GM11168 (cell line): ENCODE data around the gene MYOF.
"Not testable (repeated sequence)": the region's sequence is repeated elsewhere in the genome, so short reads cannot be mapped to it uniquely, and the experiment has no call there.

ENCODE experiments used
- in situ Hi-C: fragments of 300-500 bp; cut with MboI; formaldehyde crosslinking; loops from one replicate; pipeline ENCODE4 v1.12.0; 2022; ENCODE audit warnings: low sequenced_read_pairs; ENCODE audit not compliant: unreplicated experiment

The MYOF gene

DNA sequence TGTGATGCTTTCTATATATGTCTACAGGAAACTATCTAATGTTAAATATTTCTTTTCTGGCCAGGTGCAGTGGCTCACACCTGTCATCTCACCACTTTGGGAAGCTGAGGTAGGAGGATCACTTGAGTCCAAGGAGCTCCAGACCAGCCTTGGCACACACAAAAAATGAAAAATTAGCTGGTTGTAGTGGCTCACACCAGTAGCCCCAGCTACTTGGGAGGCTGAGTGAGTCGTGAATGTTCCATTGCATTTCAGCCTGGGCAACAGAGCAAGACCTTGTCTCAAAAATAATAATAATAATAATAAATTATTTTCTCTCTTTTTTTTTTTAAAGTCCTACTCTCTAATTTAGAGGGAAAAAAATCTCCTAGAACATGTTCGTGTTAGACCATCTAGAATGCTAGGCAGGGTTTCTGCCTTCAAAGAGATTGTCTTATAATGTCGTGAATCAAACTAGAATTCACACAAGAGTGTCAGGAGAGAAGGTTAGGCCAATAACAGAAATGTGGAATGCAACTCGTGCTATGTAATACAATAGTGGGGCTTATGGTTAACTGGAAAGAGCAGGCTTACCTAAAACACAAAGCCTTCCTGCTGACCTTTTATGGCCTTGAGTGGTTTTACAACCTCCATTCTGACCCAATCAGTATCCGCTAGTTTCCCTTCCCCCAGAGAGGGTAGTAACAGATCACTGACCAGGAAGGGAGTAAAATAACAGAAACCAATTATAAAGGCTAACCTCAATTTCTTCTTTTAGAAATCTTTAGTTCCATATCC is 46.3 kb downstream of the MYOF start:
- in situ Hi-C loops, result no loop called here

DNA sequence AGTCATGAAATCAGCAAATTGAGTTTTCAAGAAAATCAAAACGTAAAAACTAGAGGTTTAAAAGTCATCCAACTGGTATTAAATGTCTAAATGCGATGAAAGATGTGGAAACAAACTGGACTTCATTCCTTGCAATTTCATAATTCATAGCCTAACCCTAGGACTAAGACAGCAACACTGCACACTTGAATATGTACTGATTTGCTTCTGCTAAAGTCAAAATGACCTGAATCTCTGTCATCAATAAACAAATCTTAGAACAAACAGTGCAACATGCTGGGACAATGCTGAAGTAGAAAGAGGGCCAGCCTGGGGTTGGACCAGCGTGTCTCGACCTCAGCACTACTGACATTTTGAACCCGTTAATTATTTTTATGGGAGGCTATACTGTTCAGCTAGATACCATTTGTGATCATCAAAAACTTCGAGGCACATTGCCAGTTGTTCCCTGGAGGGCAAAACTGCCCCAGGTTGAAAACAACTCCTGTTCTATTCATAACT is 47.1 kb downstream of the MYOF start:
- in situ Hi-C loops, result no loop called here

DNA sequence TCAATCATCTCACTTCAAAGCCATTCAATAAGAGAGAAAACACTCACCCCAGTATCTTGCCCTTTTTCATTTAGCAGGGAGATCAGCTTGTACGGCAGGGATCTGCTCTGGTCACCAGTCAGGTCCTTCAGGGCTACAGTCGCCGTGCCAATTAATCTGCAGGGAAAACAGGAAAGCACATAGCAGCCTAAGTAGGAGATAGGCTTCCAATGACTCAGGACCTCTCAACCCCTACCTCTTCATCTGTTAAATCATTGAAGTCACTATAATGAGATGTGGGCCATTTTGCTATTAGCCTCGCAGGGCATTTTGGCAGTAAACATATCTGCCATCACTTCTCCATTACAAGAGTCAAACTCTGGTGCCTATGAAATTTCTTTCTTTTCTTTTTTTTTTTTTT is 50.8 kb downstream of the MYOF start:
- in situ Hi-C loops, result no loop called here

DNA sequence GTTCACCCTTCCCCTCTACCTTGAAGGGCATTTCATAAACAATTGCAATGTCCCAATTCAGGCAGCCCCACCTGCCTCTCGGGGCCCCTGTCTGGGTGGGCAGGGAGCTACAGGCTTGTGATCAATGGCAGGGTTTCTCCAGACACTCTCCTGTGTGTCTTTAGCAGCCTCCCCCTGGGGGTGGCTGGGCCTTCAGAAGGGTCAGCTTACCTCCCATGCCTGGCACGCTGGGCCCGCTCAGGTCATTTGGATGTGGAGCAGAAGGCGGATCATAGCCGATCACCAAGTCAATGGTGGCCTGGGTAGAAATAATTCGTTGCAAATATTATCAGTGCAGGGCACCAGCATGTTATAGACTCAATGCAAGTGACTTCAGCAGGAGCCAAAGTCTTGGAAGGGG is 56.3 kb downstream of the MYOF start:
- in situ Hi-C loops, result no loop called here

DNA sequence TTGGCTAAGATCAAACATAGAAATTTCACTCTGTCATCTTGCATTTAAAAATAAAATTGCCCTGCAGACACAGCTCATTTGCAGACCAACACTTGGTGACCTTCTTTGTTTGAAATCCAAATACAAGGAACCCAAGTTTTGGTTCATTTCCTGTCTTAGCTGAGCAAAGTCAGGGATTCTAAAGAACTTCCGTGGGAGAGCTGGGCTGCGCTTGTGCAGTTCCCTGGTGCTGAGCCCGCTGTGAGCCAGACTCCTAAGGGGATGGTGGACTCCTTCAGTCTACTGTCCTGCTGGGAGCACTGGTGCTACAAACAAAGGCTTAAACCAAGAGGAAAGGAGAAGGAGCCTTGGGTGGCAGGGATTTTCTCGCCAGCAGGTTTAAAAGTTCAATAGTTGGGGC is 60.0 kb downstream of the MYOF start:
- in situ Hi-C loops, result no loop called here

DNA sequence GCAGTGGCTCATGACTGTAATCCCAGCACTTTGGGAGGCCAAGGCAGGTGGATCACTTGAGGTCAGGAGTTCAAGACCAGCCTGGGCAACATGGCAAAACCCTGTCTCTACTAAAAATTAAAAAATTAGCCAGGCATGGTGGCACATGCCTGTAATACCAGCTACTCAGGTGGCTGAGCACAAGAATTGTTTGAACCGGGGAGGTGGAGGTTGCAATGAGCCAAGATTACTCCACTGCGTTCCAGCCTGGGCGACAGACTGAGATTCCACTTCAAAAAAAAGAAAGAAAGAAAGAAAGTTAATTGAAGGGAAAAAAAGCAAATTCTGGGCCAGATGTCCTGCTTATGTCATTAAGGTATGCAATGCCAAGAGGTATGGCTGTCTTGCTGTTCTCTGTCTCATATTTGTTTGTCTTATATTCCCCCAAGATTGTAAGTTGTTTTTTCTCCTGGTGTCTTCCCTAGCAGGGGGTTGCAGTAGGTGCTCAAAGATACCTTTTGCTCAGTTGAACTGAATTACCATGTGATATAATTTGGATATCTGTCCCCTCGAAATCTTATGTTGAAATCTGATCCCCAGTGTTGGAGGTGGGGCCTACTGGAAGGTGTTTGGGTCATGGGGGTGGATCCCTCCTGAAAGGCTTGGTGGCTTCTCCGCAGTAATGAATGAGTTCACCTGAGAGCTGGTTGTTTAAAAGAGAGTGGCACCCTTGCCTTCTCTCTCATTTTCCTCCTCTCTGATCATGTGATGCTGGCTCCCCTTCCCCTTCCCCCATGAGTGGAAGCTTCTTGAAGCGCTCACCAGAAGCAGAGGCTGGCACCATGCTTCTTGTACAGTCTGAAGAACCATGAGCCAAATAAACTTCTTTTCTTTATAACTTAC is 60.9 kb downstream of the MYOF start:
- in situ Hi-C loops, result no loop called here

DNA sequence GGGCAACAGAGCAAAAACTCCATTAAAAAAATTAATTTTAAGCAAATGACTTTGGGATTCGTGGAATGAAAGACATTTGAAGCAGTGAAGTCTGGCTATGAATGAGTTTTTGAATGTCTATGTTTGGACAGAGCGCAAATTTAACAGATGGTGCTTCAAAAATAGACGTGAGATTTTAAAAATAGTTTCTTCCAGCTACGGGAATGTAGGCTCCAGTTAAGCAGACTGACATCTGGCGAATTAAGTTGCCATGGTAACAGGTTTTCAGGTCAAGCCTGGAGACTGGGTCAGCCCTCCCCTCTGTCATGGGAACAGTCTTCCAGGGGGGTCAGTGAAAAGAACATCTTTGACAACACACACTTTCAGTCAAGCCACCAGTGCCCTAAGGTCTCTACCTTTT is 62.0 kb downstream of the MYOF start:
- in situ Hi-C loops, result no loop called here

DNA sequence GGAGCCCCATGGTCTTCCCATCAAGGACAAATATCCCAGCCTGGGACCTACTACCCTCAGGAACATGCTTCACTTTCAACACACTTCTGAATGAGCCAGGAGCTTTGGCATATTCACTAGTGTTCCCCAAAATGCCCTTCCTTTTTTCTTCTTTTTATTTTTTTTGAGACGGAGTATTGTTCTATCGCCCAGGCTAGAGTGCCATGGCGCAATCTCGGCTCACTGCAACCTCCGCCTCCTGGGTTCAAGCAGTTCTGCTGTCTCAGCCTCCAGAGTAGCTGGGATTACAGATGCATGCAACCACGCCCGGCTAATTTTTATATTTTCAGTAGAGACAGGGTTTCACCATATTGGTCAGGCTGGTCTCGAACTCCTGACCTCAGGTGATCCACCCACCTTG is 63.1 kb downstream of the MYOF start:
- in situ Hi-C loops, result not testable (repeated sequence)

DNA sequence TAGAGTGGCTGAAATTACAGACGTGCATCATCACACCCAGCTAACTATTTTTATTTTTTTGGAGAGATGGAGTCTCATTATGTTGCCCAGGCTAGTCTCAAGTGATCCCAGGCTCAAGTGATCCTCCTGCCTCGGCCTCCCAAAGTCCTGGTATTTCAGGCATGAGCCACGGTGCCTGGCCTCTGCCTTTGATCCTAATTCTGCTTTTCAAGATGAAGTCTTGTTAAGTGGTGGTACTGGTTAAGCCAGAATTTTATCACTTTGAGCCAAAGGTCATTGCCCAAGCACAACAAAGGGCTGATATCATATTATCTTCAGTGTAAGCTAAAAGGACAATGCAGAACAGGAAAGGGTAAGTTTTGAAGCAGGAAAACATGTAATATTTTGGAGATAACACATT is 64.2 kb downstream of the MYOF start:
- in situ Hi-C loops, result no loop called here

DNA sequence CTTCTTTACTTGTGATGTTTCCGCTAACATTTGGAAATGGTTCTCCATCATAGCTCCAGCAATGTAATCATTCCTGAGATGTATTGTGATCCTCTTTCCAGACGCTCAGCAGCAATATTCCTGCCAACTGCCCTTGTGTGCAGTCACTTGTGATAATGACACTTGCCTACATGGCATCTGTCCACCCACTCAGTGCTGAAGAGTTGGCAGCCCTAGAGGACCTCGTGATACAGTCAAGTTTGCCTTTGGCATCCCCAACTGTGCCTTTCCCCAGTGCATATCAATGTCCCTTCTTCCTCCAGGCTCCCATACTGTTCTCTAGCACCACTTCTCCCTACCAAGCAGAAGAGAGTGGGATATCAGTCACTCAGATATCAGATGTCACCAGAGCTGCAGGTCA is 64.9 kb downstream of the MYOF start:
- in situ Hi-C loops, result no loop called here

DNA sequence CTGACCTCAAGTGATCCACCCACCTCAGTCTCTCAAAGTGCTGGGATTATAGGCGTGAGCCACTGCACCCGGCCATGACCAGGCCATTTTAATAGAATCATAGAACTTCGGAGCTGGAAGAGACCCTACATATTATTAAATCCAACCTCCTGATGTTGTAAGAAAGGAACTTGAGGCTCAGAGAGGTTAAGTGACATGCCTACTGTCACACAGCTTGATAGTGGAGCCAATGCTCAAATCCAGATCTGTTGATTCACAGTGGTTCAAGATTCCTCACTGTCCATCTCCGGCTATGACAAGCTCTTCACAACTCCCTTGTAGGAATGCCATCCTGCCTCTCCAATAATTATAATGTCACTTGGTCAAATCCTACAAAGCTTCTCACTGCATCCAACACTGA is 65.3 kb downstream of the MYOF start:
- in situ Hi-C loops, result no loop called here

DNA sequence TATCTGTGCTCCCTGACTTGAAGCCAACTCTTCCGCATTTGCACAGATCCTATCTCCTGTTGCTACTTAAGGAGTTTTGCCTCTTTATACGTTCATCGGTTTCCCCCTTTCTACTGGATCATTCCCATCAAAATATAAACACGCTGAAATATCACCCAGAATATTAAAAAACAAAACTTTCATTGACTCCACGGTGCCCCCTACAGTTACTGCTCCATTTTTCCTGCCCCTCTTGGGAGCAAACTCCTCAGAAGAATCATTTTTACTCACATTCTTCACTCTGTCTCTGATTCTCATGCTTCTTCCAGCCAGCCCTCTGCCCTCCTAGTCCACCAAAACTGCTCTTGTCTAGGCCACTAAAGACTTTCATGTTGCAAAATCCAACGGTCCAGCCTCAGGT is 66.4 kb downstream of the MYOF start:
- in situ Hi-C loops, result no loop called here

DNA sequence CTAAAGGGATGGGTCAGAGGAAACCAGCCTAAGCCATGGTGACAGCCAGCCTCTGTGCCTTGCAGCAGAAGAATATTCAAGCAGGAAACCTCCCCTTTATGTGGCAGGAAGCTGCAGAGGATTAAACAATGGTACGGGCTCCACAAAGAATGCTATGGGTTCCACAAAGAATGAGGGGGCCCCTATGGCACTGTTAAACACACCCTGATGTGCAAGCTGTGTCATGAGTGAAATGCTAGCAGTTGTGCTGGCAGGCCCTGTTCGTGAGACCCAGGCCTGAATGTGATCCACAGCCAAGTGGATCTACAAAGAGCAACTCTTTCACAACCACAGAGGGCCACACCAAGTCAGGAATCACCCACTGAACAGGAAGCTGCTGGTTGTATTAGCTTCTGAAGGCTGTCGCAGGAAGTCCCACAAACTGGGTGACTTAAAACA is 68.9 kb downstream of the MYOF start:
- in situ Hi-C loops, result no loop called here

DNA sequence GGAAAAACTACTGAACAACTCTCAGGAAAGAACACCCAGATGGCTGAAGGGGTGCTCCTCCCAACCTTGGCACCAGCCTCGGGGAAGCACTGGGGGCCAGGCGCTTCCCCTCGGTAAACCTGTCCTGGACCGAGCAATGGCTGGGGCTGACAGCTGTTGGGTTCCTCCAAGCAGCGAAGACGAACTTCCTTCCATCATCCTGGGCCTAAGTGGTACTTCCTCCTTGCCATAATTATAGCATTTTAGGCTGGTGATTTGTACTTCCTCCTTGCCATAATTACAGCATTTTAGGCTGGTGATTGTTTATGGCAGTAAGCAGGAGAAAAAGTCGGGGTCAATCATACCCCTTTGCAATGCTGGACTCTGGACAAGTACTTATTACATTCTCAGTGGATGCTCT is 69.3 kb downstream of the MYOF start:
- in situ Hi-C loops, result no loop called here

DNA sequence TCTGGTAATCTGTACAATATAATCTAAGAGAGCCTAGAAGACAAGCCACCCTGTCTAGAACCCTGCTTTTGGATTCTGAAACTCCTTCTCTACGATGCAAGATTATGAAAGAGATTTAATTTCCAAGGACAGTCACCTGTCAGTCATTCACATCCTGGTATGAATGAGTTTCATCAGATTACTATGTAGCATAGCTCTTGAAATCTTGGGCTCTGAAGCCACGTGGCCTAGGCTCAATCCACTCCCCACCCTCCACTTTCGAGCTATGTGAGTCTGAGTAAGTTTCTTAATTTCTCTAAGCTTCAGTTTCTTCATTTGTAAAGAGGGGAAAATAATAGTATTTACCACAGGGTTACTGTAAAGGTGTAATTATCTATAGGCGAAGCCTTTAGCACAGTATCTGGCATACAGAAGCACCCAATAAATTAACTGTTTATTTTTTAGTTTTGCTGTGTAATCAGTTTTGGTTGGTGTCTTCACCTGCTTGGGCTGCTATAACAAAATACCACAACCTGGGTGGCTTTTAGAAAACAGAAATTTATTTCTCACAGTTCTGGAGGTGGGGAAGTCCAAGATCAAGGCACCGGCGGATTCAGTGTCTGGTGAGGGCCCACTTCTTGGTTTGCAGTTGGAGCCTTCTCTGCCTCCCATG is 71.3 kb downstream of the MYOF start:
- in situ Hi-C loops, result no loop called here

DNA sequence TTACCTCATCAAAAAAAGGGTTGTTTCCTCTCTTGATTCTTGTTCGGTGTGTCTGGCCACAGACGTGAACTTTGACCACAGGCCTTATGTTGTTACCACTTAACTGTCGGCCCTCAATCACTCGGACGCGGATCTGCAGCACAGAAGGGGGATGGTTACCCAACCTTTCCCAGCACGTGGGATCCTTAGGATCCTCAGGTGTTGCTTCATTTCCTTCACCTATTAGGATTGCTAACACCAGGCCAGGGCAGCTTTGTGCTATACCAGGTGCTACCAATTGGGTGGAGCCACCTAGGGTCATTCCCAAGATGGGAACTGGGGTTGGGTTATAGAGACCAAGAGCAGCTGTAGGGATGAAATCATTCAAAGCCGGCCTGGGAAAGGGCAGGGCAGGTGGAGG is 73.4 kb downstream of the MYOF start:
- in situ Hi-C loops, result no loop called here

DNA sequence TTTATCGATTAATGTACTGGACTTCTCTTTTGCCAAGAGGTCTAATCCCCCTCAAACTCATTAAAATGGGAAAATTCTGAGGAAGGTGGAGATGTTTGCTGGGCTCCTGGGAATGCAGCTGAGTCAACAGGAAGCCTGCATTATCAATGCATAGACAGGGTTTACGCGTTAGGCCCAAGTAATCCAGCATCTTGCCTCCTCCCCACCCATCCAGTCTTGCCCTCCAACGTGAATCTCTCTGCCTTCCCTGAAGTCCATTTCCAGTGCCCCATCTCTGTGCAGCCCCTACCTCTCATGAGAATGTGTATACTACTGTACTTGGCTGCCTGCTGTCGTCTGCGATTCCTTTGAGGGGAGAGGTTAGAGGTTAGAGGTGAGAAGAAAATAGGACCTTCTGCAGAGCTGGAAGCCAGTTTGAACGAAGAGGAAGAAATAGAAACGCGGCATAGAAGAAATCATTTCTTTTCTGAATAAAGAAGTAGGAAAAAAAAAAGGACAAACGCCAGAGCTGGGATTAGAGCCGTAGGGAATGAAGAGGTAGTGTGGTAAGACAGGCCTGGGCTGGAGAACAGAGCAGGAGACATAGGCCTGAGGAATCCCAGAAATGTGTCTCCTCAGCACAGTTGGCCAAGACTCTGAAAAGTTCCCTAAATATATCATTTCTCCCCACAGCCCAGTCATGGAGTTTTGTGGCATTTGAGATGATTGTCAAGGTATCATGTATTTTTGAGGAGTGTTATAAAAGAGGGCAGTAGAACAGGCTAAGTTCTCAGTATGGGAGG is 75.6 kb downstream of the MYOF start:
- in situ Hi-C loops, result no loop called here

DNA sequence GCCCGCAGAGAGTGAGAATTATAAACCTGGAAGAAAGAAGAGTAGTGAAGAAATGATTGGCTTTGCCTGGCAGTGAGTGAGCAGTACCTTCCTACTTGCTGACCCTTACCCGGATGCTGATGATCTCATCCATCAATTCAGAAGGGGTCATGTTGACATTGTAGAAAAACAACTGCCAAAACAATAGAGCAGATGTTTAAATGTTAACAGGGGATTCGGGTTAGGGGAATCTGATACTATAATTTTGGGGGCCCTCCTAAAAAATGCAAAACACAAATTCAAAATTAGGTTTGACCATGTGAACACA is 78.1 kb downstream of the MYOF start:
- in situ Hi-C loops, result no loop called here

DNA sequence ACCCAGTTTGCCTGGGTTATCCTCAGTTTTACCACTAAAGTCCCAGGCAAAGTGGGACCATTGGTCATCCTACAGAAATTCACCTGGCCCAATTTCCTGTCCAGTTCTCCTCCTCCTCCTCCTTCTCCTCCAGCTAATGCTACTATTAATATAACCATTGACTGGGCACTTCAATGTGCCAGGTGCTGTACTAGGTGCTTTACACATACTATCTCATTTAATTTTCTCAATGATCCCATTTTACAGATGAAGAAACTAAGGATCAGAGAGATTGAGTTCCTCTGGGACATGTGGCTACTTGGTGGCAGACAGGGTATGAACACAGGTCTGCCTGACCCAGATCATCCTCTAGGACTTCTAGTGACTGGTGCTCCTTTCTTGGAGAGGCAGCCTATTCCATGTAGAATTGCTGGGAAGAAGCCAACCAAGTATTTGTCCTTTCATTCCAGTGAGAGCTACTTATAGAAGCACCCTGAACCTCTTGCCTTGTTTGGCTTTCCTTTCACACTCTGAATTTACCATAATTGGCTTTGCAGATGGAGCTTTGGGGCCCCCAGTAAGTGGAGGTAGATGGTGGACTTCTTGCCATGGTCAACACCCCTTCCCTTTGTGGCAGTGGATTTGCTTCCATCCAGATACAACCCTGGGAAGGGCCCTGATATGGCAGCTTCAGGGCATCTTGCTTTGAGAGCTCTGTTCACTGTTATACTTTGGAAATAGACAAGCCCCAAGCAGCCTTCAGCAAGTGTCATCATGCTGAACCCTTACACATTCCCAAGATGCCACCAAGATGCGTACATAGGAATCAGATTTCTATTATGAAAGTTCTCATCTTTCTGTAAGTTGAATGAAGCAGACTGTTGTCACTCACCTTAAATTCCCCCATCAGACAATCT is 78.7 kb downstream of the MYOF start:
- in situ Hi-C loops, result no loop called here
